Measurements from ENCODE around the gene ANTXR2. TPM values are rescaled to one million over a fixed set of nuclear protein-coding genes. Genes with fewer than 3 reads are reported as not detected.

Gene ANTXR2
- total and polyA plus RNA-seq, 2 of the 13 experiments (the other 11 are each of a cell fraction or from before 2014, with no cell fraction given), result 4.6 to 14.5 TPM

DNA sequence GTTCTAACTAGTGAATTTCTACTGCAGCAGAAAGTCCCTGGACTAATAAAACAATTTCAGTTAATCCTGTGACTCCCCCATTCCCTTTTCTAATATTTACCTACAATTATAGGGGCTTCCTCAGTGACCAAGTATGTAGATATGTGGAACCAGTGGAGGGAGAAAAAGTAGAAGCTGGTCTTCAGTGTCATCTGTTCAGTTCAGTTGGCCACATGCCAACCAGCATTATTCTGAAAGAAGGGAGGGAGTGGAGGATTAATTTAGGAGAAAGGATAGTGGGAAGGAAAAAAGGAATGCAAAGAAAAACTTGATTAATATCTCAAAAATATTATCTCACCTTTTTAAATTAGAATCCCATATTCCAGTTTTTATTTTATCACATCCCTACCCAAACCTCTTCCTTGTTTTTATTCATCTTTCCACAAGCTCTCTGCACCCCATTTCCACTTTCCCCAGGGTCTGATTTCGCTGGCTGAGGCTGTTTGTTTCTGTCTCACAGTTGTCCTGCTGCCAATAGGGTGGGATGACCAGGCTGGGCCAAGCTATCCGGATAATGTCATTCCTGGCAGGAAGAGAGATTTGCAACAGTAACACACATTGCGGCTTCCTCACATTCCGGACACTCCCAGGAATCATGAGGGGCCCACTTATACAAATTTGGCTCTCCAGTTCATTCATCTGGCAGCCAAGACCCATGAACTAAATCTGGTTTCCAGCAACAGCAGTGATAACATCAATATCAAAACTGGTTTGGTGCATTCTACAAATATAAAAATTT, 24.6 kb upstream of the ANTXR2 start (continued):
- TF ChIP-seq, protein P1, sequence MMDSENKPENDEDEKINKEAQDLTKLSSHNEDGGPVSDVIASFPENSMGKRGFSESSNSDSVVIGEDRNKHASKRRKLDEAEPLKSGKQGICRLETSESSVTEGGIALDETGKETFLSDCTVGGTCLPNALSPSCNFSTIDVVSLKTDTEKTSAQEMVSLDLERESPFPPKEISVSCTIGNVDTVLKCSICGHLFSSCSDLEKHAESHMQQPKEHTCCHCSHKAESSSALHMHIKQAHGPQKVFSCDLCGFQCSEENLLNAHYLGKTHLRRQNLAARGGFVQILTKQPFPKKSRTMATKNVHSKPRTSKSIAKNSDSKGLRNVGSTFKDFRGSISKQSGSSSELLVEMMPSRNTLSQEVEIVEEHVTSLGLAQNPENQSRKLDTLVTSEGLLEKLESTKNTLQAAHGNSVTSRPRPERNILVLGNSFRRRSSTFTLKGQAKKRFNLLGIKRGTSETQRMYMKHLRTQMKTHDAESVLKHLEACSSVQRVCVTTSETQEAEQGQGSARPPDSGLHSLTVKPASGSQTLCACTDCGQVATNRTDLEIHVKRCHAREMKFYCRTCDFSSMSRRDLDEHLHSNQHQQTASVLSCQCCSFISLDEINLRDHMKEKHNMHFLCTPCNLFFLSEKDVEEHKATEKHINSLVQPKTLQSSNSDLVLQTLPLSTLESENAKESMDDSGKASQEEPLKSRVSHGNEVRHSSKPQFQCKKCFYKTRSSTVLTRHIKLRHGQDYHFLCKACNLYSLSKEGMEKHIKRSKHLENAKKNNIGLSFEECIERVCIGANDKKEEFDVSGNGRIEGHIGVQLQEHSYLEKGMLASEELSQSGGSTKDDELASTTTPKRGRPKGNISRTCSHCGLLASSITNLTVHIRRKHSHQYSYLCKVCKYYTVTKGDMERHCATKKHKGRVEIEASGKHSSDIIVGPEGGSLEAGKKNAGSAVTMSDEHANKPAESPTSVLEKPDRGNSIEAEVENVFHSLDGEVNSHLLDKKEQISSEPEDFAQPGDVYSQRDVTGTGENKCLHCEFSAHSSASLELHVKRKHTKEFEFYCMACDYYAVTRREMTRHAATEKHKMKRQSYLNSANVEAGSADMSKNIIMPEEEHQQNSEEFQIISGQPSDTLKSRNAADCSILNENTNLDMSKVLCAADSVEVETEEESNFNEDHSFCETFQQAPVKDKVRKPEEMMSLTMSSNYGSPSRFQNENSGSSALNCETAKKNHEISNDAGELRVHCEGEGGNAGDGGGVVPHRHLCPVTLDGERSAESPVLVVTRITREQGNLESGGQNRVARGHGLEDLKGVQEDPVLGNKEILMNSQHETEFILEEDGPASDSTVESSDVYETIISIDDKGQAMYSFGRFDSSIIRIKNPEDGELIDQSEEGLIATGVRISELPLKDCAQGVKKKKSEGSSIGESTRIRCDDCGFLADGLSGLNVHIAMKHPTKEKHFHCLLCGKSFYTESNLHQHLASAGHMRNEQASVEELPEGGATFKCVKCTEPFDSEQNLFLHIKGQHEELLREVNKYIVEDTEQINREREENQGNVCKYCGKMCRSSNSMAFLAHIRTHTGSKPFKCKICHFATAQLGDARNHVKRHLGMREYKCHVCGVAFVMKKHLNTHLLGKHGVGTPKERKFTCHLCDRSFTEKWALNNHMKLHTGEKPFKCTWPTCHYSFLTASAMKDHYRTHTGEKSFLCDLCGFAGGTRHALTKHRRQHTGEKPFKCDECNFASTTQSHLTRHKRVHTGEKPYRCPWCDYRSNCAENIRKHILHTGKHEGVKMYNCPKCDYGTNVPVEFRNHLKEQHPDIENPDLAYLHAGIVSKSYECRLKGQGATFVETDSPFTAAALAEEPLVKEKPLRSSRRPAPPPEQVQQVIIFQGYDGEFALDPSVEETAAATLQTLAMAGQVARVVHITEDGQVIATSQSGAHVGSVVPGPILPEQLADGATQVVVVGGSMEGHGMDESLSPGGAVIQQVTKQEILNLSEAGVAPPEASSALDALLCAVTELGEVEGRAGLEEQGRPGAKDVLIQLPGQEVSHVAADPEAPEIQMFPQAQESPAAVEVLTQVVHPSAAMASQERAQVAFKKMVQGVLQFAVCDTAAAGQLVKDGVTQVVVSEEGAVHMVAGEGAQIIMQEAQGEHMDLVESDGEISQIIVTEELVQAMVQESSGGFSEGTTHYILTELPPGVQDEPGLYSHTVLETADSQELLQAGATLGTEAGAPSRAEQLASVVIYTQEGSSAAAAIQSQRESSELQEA (CRISPR knock-in tag; IDR thresholded peaks at IDR 0.05; ENCODE audit: not compliant biosample characterization), result no peak
- no peak for TF ChIP-seq ZNF761 (CRISPR knock-in tag; conservative IDR thresholded peaks at IDR 0.05)
- TF ChIP-seq ETV5 (CRISPR knock-in tag; IDR thresholded peaks at IDR 0.05; ENCODE audit: borderline replicate concordance), result no peak
- TF ChIP-seq, protein P2, sequence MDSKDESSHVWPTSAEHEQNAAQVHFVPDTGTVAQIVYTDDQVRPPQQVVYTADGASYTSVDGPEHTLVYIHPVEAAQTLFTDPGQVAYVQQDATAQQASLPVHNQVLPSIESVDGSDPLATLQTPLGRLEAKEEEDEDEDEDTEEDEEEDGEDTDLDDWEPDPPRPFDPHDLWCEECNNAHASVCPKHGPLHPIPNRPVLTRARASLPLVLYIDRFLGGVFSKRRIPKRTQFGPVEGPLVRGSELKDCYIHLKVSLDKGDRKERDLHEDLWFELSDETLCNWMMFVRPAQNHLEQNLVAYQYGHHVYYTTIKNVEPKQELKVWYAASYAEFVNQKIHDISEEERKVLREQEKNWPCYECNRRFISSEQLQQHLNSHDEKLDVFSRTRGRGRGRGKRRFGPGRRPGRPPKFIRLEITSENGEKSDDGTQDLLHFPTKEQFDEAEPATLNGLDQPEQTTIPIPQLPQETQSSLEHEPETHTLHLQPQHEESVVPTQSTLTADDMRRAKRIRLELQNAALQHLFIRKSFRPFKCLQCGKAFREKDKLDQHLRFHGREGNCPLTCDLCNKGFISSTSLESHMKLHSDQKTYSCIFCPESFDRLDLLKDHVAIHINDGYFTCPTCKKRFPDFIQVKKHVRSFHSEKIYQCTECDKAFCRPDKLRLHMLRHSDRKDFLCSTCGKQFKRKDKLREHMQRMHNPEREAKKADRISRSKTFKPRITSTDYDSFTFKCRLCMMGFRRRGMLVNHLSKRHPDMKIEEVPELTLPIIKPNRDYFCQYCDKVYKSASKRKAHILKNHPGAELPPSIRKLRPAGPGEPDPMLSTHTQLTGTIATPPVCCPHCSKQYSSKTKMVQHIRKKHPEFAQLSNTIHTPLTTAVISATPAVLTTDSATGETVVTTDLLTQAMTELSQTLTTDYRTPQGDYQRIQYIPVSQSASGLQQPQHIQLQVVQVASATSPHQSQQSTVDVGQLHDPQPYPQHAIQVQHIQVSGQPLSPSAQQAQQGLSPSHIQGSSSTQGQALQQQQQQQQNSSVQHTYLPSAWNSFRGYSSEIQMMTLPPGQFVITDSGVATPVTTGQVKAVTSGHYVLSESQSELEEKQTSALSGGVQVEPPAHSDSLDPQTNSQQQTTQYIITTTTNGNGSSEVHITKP (CRISPR knock-in tag; IDR thresholded peaks at IDR 0.05; ENCODE audit: low read depth), result no peak
- TF ChIP-seq ZKSCAN1 (IDR thresholded peaks at IDR 0.05; ENCODE audit: low read length), result no peak
- TF ChIP-seq KLF11 (CRISPR knock-in tag; IDR thresholded peaks at IDR 0.05), result no peak
- no peak for TF ChIP-seq ZNF713 (CRISPR knock-in tag; IDR thresholded peaks at IDR 0.05)
- no peak for TF ChIP-seq ZNF24 (IDR thresholded peaks at IDR 0.05)
- TF ChIP-seq HNRNPK (IDR thresholded peaks at IDR 0.05; ENCODE audit: low read depth, low read length, poor library complexity, severe bottlenecking), result no peak
- no peak for TF ChIP-seq SSRP1 (CRISPR knock-in tag; IDR thresholded peaks at IDR 0.05)
- no peak for TF ChIP-seq SALL2 (CRISPR knock-in tag; IDR thresholded peaks at IDR 0.05)
- TF ChIP-seq, protein P3, sequence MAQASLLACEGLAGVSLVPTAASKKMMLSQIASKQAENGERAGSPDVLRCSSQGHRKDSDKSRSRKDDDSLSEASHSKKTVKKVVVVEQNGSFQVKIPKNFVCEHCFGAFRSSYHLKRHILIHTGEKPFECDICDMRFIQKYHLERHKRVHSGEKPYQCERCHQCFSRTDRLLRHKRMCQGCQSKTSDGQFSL (CRISPR knock-in tag; IDR thresholded peaks at IDR 0.05), result no peak
- TF ChIP-seq ZNF567 (CRISPR knock-in tag; IDR thresholded peaks at IDR 0.05; ENCODE audit: borderline replicate concordance), result no peak
- TF ChIP-seq NCOA2 (CRISPR knock-in tag; IDR thresholded peaks at IDR 0.05), result no peak

All from HepG2 (cell line).